GM19351 (cell line): ENCODE data around the gene MEDAG.
"Not testable (repeated sequence)": the region's sequence is repeated elsewhere in the genome, so short reads cannot be mapped to it uniquely, and the experiment has no call there.

Experiments used
- ATAC-seq: cut with Tn5 transposase; IDR thresholded peaks from one replicate; pipeline ENCODE4 v1.9.1; 2021; ENCODE audit warnings: mild to moderate bottlenecking, moderate library complexity; ENCODE audit not compliant: unreplicated experiment

Gene MEDAG

DNA sequence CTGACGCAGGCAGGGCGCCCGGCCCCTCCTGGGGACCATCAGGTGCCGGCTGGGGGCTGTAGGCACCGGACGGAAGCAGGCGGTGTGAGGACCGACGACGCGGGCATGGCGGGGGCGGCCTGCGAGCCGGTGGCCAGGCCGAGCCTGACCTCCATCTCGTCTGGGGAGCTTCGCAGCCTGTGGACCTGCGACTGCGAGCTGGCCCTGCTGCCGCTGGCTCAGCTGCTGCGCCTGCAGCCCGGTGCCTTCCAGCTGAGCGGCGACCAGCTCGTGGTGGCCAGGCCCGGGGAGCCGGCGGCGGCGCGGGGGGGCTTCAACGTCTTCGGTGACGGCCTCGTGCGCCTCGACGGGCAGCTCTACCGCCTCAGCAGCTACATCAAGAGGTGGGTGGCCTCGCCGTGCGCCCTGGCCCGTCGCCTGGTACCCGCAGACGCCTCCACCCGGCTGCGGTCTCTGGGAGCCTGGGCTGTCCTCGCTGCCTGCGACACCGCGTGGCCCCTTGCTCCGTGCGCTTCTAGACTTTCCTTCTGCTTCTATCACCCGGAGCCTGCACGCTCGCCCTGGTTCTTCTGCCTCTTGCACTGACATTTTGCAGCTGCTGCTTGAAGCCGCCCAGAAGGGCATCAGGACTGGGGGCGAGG is 460 bp downstream of the MEDAG start:
- no peak for ATAC-seq

GRCh38 chr13:30907121-30907861 is 1.2 kb downstream of the MEDAG start:
- no peak for ATAC-seq

DNA sequence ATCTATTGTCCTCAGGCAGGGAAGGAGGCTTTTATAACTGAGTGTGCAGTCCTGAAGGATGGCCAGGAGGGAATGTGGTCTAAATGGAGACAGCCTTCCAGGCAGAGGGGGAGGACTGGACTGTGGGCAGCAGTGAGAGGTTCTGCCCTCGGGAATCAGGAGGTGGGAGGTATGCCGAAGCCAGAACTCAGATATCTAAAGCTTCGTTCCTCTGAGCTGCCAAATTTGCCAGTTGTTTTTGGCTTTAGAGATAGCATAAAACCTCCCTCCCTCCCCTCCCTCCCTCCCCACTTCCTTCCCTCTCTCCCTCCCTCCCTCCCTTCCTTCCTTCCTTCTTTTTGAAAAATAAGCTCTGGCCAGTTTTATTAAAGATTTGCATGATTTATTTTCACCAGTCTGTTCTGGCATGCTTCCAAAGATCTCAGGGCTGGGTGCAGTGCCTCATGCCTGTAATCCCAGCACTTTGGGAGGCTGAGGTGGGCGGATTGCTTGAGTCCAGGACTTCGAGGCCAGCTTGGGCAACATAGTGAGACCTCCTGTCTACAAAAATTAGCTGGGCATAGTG is 2.4 kb downstream of the MEDAG start:
- ATAC-seq: no peak

DNA sequence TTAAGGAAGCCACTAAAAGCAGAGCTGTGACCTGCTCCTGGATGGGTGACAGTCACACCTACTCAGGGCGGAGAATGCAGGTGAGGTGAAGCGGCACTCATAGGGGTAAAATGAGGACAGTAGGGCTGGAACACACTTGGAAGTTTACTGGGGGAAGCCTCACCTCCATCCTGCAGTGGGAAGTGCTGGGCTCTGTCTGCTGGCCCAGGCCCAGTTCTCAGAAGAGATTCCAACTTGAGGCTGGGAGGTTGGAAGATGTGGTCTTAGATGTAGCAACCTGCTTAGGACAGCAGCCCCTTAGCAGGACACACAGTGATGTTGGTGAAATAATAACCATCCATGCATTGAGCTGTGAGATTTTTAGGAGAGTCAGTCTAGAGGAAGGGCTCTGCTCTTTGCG is 4.6 kb downstream of the MEDAG start:
- ATAC-seq: no peak

GRCh38 chr13:30915691-30916541 is 9.8 kb downstream of the MEDAG start:
- ATAC-seq: no peak

GRCh38 chr13:30916991-30917390 is 10.9 kb downstream of the MEDAG start:
- no peak for ATAC-seq

DNA sequence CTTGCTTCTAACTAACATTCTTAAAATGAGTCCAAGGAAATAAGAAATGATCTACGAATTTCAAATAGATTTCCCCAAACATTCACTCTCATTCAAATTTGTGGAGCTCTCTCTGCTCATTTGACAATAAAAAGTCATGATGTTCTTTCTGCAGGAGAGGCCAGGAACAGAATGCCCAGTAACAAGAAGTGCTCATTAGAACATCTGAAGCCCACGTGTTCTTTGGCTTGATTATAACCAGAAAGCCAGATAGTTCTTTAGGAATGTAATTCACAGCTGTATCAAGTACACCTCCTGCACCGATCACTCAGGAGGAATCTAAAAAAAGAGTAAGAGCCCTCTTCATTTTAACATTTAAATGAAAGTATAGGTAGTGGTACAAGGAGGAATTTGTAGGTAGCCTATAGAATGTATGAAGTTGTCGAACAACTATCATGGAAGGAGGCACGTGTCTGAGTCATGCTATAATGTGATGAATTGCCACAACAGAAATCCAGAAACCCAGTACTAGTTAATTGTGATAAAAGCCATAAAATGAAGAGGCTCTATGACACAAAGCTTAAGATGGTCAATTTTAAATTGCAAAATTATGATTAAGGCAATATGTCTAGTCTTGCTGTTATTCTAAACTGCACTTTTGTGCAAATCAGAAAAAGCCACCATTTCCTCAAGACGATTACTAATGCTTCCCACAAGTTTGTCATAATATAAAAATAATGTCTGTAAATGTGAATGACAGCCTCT is 12.8 kb downstream of the MEDAG start:
- ATAC-seq: no peak

GRCh38 chr13:30920162-30920909 is 14.3 kb downstream of the MEDAG start:
- ATAC-seq: no peak

- no peak for ATAC-seq
Measured at GRCh38 chr13:30923418-30923817, 17.3 kb downstream of the MEDAG start.

- ATAC-seq: no peak
Measured at GRCh38 chr13:30924721-30925120, 18.6 kb downstream of the MEDAG start.

- no peak for ATAC-seq
Measured at GRCh38 chr13:30925429-30925828, 19.4 kb downstream of the MEDAG start.

GRCh38 chr13:30926781-30927180 is 20.7 kb downstream of the MEDAG start:
- ATAC-seq: no peak

DNA sequence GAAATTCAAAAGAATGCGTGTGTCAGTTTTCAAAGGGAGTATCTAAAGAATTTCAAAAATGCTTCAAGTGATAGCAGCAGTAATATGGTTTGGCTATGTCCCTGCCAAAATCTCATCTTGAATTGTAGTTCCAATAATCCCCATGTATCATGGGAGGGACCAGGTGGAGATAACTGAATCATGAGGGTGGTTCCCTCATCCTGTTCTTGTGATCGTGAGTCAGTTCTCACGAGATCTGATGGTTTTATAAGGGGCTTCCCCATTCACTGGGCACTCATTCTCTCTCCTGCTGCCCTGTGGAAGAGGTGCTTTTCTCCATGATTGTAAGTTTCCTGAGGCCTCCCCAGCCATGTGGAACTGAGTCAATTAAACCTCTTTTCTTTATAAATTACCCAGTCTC is 21.1 kb downstream of the MEDAG start:
- not testable (repeated sequence) for ATAC-seq

DNA sequence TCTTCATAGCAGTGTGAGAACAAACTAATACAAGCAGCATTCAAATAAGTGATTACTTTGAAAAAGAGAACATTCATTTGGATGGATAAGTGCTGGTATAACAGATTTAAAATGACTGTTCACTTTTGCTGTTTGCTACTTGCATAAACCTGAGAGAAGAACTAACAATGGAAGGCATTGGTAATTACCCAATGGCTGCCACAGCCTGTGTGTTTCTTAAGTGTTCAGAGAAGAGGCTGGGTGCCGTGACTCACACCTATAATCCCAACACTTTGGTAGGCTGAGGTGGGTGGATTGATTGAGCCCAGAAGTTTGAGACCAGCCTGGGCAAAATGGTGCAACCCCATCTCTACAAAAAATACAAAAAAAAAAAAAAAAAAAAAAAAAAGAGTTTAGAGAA is 21.5 kb downstream of the MEDAG start:
- no peak for ATAC-seq

DNA sequence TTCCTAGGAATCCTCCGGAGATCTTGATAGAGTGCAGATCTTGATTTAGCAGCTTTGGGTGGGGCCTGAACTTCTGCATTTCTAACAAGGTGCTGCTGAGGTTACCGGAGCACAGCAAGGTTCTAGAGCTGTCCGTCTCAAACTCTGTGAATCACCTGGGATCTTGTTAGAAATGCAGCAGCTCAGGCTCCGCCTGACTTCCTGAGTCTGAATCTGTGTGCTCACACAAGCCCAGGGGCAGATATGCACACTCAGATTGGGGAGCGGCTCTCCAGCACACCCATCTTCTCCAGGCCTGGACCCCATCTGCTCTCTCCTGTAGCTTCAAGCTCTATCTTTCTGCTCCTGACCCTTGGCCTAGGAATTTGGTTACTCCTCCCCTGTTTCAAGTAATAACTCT is 22.9 kb downstream of the MEDAG start:
- ATAC-seq: no peak

- no peak for ATAC-seq
Measured at GRCh38 chr13:30932481-30933353, 26.6 kb downstream of the MEDAG start, which contains the start of gene TEX26. TSS of gene TEX26 (plus strand) at chr13:30932656. CDS start at chr13:30932716, 60 bp downstream.

DNA sequence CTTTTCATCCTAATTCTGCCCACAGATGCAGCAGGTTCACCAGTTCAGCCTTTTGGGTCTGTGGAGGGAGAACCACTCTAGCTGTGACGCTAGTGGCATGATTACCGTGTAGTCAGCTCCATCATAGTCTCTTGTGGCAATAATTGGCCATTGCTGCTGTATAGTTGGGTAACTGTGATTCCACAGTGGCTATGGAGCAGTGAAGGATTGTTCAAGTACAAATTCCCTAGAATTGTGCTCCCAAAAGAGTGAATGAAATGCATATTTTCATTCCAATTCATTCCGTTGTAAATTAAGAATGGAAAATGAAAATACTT is 27.2 kb downstream of the MEDAG start:
- ATAC-seq: no peak

GRCh38 chr13:30934381-30934780 is 28.3 kb downstream of the MEDAG start:
- no peak for ATAC-seq

GRCh38 chr13:30934803-30935202 is 28.7 kb downstream of the MEDAG start:
- ATAC-seq: no peak
